Measurements from ENCODE around the gene CD177.
A peak's percentile ranks its signal among the peaks of the same experiment; 100 is the strongest.
"Not testable (repeated sequence)": the region's sequence is repeated elsewhere in the genome, so short reads cannot be mapped to it uniquely, and the experiment has no call there.

Gene CD177

DNA sequence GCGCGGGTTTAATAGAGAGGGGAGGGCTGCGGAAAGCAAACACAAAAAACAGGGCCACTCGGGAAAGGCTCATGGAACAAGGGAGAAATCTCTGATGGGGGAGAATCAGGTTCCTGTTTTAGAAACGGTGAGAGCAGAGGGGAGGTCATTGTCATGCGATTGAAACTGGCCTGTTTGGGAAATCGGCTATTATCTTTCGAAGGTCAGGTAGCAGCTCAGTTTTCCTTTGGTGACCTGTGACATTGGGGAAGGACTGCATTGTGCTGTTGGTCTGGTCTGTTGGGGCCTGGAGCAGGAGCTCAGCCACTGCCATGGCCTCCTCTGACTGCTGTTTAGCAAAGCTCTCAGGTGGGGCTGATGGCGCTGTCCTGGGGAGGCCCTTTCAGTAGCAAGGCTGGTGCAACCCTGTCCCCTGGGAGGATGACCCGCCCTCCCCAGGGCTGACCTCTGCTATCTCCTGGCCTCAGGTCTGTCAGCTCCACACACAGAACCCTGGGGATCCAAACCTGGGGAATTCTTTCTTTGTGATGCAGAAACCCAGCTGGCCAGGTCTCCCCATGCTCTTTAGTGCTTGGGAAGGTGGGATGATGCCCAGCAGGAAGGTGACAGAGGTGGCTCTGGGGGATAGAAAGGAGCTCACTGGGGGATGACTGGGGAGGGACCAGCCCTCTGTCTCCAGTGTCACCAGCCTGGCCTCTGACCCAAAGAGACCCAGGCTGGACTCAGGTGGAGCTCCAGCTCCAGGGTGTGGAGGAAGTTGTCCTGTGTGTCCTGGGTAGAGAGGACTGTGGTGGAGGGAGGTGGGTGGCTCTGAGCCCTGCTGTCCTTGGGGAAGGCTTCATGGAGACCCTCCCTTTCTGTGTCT, 21.2 kb upstream of the CD177 start:
- DNase-seq, result no peak

DNA sequence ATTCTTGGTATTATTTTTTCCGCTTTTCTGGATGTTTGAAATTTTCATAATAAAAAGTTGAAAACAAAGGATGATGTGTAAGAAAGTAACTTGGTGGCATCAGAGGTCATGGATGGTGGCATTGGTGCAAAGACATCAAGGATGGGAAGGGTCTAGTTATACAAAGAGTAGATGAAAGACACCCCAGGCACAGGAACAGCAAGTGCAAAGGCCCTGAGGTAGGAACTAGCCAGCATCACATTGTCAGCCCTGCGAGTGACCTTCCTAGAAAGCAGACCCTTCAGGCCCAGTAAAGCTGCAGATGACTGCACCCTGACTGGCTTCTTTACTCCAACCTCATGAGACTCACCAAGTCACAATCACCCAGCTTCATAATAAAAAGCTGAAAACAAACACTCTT, 17.0 kb upstream of the CD177 start:
- not testable (repeated sequence) for DNase-seq

DNA sequence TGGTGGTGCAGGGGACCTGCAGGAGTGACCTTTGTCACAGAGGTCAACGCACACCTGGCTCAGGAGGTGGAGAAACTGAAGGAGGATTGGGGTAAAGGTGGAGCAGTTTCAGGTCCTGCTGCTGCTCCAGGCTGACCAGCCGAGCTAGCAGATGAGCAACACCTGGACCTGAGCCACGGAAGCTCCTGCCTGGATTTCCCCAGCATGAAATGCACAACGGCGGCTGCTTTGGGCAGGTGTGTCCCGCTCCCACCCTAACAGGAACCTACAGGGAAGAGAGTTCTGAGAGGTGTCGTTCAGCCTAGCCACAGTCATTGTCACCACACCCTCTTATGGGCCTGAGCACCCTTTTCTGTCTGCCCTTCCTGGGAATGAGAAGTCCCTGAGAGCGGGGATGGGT, 15.7 kb upstream of the CD177 start:
- DNase-seq, result no peak

DNA sequence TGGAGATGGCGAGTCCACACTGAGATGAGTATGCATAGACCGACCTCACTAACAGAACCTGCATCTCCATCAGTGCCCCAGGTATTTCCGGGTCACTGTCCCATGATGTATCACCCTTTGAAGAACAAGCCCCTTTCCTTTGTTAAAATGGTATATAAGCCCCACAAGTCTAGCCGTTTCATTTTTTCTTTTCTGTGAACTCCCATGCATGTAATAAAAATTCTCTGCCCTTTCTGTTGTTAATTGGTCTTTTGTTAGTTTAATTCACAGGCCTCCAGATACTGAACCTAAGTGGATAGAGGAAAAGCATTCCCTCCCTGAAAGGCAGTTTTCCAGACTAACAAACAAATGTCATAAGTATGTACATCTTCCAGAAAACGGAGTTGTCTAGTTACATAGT, 15.0 kb upstream of the CD177 start:
- DNase-seq, result no peak

DNA sequence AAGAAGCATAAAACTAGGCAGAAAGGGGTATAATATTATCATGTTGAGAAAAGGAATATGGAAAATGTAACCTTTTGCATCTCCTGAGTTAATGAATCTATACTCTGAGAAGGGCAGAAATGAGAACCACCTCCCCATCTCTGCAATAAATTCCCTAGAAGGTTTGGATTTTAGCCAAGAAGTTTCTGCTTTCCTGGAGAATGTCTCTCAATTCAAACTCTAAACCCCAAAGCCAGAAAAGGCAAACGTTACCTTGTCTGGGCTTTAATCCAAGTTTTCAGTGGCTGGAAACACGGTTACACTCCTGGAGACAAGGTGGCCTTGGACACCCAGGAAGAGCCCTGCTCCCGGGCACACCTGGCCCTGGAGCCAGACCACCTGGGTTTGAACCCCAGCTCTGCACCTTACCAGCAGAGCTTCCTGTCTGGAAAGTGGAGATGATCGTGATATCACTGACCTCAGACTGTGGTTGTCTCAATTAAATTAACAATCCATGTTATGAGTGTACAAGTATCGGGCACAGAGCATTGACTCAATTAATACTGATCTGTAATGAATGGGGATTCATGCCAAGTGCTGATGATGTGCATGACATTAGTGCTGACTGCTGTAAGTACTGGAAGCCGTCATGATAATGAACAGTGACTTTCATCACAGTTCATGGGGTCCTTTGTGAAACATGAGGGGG, 14.1 kb upstream of the CD177 start:
- not testable (repeated sequence) for DNase-seq

DNA sequence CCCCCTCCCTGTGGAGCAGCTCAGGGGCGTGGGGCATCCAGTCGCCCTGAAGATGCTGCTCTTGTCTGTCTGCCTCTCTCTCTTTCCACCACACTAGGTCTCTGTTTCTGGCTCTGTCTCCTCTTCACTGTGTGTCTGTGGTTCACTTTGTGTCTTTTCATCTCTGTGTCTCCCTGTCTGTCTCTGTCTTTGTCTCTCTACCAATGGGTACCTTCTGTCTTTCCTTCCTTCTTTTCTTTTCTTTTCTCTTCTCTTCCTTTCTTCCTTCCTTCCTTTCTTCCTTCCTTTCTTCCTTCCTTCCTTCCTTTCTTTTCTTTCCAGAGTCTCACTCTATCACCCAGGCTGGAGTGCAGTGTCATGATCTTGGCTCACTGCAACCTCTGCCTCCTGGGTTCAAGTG, 13.4 kb upstream of the CD177 start:
- DNase-seq, result not testable (repeated sequence)

DNA sequence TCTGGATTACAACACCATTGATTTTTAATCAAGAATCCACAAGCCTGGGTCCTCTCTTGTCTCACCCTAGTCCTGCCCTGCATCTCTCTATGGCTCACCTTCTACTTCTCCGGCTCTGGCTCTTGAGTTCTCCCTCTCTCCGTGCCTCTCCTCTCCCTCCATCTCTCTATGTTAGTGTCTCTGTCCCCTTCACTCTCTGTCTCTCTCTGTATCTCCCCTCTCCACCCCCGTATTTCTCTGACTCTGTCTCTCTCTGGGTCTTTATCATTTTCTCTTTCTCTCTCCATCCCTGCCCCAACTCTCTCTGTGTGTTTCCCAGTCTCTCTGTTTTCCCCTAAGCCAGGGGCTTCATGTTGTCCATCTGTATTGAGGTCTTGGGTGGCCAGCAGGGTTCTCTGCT, 12.4 kb upstream of the CD177 start:
- not testable (repeated sequence) for DNase-seq

DNA sequence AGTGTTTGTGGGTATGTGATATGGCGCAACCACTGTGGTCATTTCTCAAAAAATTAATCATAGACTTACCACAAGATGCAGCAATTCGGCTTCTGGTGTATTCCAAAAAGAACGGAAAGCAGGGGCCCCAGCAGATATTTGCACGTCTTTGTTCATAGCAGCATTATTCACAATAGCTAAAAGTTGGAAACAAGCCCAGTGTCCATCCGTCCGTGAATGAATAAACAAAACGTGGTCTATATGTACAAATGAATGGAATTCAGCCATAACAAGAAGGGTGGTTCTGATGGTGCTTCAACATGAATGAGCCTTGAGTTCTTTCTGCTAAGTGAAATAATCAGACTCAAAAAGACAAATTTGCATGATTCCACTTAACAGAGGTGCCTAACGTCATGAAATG, 11.4 kb upstream of the CD177 start:
- DNase-seq, result not testable (repeated sequence)

DNA sequence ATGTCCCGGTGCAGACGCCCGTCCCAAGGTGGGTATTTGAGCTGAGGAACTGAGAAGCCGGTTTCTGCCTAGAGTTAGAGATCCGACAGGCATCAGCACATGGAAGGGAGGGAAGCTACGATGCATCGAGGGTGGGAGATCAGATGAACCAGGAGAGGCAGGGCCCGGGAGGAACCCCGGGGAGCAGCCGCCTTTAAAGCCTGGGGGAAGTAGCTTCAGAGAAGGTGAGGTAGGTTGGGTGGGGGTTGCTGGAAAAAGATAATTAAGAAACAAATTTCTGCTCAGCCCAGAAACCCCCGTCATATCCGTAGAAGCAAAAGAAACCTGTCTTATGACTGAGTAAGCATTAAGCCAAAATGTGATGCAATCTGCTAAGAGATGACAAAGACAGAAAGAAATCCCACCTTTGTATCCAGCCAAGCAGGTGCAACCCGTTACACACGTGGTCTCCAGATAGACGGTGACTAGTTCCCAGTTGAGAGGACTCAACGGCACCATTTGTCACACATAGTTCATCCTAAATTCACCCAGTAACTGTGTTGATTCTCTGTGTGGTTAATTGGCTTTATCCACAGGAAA, 9.1 kb upstream of the CD177 start:
- not testable (repeated sequence) for DNase-seq

DNA sequence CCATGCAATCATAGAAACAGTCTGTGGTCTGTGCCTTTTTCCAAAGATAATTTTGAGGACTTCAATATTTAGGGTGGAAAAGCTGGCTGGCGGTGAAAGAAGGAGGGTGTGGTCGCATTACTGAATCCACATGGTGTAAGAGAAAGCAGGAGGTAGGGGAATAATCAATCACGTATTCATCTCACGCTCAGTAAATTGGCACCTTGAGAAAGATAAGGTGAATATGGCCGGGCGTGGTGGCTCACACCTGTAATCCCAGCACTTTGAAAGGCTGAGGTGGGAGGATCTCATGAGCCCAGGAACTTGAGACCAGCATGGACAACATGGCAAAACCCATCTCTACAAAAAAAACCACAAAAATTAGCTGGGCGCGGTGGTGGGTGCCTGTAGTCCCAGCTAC, 3.7 kb upstream of the CD177 start:
- not testable (repeated sequence) for DNase-seq

DNA sequence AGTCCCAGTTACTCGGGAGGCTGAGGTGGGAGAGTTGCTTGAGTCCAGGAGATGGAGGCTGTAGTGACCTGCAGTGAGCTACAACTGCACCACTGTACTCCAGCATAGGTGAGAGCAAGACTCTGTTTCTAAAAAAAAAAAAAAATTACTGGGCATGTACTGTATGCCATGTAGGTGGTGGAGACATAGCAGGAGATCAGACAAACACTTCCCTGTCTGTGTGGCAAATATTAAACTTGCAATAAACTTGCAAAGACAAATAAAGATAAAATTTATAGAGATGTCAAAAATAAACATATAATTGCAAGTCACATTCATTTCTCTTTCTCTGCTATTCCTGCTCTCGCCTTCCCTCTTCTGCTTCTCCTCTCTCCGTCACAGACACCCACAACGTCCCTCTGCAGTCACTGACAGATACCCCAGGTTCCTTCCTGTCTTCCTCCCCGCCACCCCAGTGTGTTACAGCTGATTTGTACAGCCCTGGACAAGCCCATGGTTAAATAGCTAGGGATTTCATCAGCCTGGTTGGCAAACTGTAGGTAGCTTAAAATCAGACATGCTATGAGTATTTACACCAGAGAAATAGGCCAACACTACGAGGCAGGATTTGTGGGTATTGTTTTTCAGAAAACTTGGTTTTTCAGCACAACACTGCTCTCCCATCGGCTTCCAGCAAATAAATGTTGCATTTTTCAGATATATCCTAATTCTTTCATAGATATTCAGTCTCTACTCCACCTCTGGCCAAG, 1.3 kb upstream of the CD177 start:
- DNase-seq, result no peak

DNA sequence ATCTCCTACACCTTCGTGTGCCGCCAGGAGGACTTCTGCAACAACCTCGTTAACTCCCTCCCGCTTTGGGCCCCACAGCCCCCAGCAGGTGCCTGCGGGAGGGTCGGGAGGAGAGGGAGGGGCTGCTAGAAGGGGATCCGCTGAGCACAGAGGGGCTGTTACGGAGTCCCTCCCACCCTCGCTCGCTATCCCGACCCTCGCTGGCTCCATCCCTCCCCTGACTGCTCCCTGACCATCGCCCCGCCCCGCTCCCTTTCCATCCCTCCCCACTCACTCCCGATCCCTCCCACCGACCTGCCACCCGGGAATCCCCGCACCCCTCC, 780 bp downstream of the CD177 start:
- peak; percentile 61 for DNase-seq

DNA sequence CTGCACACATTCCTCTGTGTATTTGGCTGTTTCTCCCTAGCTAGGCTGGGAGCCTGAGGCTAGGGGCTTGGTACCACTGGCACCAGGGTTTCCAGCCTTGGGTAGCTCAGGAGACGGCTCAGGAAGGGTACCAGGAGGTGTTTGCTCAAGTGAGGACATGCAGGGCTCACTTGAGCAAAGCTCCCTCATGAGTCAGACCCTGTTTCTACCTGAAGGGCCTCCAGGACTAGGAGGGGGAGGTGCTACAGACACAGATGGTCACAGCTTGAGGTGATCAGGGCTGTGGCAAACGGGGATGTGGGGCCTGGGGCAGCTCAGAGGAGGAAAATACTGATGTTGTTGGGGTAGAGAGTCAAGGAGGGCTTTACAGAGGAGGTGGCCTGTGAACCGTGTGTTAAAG, 3.3 kb downstream of the CD177 start:
- not testable (repeated sequence) for DNase-seq

DNA sequence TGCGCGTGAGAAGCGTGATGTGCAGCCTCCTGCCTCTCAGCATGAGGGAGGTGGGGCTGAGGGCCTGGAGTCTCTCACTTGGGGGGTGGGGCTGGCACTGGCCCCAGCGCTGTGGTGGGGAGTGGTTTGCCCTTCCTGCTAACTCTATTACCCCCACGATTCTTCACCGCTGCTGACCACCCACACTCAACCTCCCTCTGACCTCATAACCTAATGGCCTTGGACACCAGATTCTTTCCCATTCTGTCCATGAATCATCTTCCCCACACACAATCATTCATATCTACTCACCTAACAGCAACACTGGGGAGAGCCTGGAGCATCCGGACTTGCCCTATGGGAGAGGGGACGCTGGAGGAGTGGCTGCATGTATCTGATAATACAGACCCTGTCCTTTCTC, 8.7 kb downstream of the CD177 start:
- DNase-seq, result no peak

DNA sequence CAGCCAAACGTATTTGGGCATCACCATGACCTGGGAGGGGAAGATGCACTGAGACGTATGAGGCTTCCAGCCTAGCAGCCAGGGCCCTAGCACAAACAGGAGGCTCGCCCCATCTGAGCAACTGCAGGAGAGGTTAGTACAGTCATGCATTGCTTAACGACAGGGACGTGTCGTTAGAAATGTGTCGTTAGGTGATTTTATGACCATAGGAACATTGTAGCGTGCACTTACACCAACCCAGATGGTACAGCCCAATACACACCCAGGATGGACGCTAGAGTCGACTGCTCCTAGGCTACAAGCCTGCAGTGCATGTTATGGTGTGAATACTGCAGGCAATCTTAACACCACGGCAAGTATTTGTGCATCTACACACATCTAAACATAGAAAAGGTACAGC, 9.3 kb downstream of the CD177 start:
- DNase-seq, result no peak

DNA sequence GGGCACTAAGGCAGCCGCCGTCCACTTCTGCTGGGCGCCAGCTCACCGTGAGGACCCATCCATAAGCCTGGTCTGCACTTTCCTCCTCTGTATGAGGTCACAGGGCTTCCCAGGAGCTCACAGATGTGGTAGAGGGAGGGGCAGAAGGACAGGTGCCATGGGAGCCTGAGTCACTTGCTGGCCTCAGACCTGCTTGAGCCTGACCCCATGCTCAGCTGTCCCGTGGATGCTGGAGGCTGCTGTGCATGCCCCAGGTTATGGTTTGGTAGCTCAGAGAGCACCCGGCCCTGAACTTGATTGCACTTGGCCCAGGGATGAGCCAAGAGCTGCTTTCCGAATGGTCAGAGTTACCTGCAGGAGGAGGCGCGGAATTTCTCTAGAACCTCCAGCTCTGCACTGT, 12.2 kb downstream of the CD177 start:
- DNase-seq, result not testable (repeated sequence)

DNA sequence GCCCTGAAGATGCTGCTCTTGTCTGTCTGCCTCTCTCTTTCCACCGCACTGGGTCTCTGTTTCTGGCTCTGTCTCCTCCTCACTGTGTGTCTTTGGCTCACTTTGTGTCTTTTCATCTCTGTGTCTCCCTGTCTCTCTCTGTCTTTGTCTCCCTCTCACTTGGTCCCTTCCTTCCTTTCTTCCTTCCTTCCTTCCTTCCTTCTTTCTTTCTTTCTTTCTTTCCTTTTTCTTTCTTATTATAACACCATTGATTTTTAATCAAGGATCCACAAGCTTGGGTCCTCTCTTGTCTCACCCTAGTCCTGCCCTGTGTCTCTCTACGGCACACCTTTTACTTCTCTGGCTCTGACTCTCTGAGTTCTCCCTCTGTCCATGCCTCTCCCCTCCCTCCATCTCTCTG, 14.3 kb downstream of the CD177 start:
- no peak for DNase-seq

DNA sequence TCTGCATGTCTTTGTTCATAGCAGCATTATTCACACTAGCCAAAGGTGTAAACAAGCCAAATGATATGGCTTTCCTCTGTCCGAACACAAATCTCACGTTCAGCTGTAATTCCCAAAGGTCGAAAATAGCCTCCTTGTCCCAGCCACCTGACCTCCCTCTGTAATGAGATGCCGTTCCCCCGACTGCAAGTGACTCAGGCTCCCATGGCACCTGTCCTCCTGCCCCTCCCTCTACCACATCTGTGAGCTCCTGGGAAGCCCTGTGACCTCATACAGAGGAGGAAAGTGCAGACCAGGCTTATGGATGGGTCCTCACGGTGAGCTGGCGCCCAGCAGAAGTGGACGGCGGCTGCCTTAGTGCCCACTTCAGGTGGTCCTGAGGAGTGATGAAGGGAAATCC, 15.4 kb downstream of the CD177 start:
- not testable (repeated sequence) for DNase-seq

DNA sequence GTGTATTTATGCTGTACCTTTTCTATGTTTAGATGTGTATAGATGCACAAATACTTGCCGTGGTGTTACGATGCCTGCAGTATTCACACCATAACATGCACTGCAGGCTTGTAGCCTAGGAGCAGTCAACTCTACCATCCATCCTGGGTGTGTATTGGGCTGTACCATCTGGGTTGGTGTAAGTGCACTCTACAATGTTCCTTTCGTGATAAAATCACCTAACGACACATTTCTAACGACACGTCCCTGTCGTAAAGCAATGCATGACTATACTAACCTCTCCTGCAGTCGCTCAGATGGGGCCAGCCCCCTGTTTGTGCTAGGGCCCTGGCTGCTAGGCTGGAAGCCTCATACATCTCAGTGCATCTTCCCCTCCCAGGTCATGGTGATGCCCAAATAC, 18.4 kb downstream of the CD177 start:
- no peak for DNase-seq

DNA sequence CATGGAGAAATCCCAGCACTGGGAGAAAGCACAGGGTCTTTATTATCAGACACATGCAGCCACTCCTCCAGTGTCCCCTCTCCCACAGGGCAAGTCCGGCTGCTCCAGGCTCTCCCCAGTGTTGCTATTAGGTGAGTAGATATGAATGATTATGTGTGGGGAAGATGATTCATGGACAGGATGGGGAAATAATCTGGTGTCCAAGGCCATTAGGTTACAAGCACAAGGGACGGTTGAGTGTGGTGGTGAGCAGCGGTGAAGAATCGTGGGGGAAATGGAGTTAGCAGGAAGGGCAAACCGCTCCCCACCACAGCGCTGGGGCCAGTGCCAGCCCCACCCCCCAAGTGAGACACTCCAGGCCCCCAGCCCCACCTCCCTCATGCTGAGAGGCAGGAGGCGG, 19.0 kb downstream of the CD177 start:
- no peak for DNase-seq

DNA sequence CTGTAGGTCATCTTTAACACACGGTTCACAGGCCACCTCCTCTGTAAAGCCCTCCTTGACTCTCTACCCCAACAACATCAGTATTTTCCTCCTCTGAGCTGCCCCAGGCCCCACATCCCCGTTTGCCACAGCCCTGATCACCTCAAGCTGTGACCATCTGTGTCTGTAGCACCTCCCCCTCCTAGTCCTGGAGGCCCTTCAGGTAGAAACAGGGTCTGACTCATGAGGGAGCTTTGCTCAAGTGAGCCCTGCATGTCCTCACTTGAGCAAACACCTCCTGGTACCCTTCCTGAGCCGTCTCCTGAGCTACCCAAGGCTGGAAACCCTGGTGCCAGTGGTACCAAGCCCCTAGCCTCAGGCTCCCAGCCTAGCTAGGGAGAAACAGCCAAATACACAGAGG, 24.1 kb downstream of the CD177 start:
- DNase-seq, result not testable (repeated sequence)

DNA sequence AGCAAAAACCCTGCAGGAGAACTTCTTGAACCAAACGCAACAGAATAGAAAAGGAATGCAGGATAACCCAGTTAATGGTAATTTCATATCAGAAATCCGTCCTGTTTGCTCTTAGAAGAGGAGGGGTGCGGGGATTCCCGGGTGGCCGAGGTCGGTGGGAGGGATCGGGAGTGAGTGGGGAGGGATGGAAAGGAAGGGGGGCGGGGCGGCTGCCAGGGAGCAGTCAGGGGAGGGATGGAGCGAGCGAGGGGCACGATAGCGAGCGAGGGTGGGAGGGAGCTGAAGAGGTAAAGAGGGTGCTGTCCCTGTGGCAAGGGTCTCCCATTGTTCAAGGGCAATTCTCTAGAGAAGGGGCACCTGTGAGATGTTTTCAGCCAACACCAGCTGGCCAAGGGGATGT, 26.5 kb downstream of the CD177 start:
- DNase-seq, result peak; percentile 4

DNA sequence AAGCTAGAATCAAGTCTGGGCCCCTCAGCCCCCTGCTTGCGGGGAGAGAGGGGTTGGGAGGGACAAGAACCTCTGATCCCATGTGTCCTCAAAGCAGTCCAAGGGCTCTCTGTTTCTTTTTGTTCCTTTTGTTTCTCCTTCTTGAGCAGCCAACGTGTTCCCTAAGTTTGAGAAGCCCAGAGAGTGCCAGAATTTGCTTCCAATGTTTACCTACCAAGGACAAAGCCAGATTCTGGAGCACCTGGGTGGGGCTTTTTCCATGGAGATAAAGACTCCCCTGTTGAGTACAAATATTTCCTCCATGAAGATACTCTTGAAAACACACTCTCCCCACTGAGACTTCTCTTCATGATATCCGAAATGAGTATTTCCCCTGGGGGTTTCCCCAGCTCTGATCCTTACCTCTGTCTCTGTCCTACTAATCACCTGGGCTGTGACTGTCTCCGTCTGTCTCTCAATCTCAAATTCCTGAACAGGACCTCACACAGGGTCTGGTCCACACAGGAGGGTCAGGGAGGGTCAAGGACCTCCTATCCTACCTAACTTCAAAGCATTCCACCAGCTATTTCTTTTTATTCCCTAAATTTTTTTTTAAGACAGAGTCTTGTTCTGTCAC, 27.4 kb downstream of the CD177 start:
- DNase-seq, result peak; percentile 70
